Liver (tissue), 9 donors: ENCODE data around the gene CRLF3. TPM values are rescaled to one million over a fixed set of nuclear protein-coding genes. Genes with fewer than 3 reads are reported as not detected.

Experiments used
- DNase-seq: peaks from one replicate; pipeline ENCODE4 v3.0.0-alpha.2; 2017; ENCODE audit warnings: low spot score
- H3K27ac ChIP-seq, 2 donors: one replicate each; pipeline ENCODE4 v1.7.0; 2013; ENCODE audit warnings: inconsistent platforms in 2 of 2, low read length in 2 of 2, control low read depth in 1 of 2, low read depth in 1 of 2, mild to moderate bottlenecking in 1 of 2
- H3K27me3 ChIP-seq, 4 donors: one replicate each; pipeline versions ENCODE4 v1.6.1 to v1.7.0; 2013; ENCODE audit warnings: low read length in 3 of 4, inconsistent platforms in 1 of 4, mild to moderate bottlenecking in 1 of 4, moderate library complexity in 1 of 4; ENCODE audit not compliant: control insufficient read depth in 4 of 4, insufficient read depth in 4 of 4
- H3K36me3 ChIP-seq, 4 donors: one replicate each; pipeline versions ENCODE4 v1.6.1 to v1.7.0; 2013; ENCODE audit warnings: low read length in 3 of 4, mild to moderate bottlenecking in 3 of 4, low read depth in 1 of 4, moderate library complexity in 1 of 4; ENCODE audit not compliant: control insufficient read depth in 4 of 4, insufficient read depth in 3 of 4
- H3K4me1 ChIP-seq, 4 donors: one replicate each; pipeline versions ENCODE4 v1.6.1 to v1.7.0; 2013; ENCODE audit warnings: low read length in 3 of 4, mild to moderate bottlenecking in 3 of 4, moderate library complexity in 1 of 4; ENCODE audit not compliant: control insufficient read depth in 4 of 4, insufficient read depth in 4 of 4
- H3K4me3 ChIP-seq, 3 donors: one replicate each; pipeline versions ENCODE4 v1.6.1 to v1.7.0; 2013; ENCODE audit warnings: low read length in 3 of 3, control low read depth in 1 of 3, low read depth in 1 of 3, mild to moderate bottlenecking in 1 of 3
- H3K9ac ChIP-seq, 2 donors: one replicate each; pipeline ENCODE4 v1.7.0; 2013; ENCODE audit warnings: low read length in 2 of 2, mild to moderate bottlenecking in 2 of 2, moderate library complexity in 2 of 2, control low read depth in 1 of 2, low read depth in 1 of 2
- H3K9me3 ChIP-seq, 4 donors: one replicate each; pipeline versions ENCODE4 v1.6.1 to v1.7.0; 2013; ENCODE audit warnings: low read length in 3 of 4; ENCODE audit not compliant: control insufficient read depth in 4 of 4
- ATF3 ChIP-seq: IDR thresholded peaks from 2 replicates; pipeline ENCODE4 v1.6.1; 2016; ENCODE audit warnings: antibody characterized with exemption
- EGR1 ChIP-seq, 2 donors: IDR thresholded peaks; 2 replicates each; pipeline ENCODE4 v1.6.1; 2016 to 2018; ENCODE audit warnings: antibody characterized with exemption in 2 of 2, low read depth in 2 of 2
- FOXA1 ChIP-seq: IDR thresholded peaks from 2 replicates; pipeline ENCODE4 v1.6.1; 2016; ENCODE audit warnings: antibody characterized with exemption
- FOXA2 ChIP-seq: IDR thresholded peaks from 2 replicates; pipeline ENCODE4 v1.6.1; 2016; ENCODE audit warnings: antibody characterized with exemption
- GABPA ChIP-seq, 2 donors: IDR thresholded peaks in 1 of 2; conservative IDR thresholded peaks in 1 of 2; 2 replicates each; pipeline ENCODE4 v1.6.1; 2016; ENCODE audit warnings: antibody characterized with exemption in 2 of 2, mild to moderate bottlenecking in 1 of 2, moderate library complexity in 1 of 2
- HNF4A ChIP-seq, 2 donors: conservative IDR thresholded peaks; 2 replicates each; pipeline ENCODE4 v1.6.1; 2016; ENCODE audit warnings: antibody characterized with exemption in 2 of 2, mild to moderate bottlenecking in 2 of 2
- HNF4G ChIP-seq: IDR thresholded peaks from 2 replicates; pipeline ENCODE4 v1.6.1; 2016; ENCODE audit warnings: antibody characterized with exemption
- JUND ChIP-seq, 2 donors: IDR thresholded peaks; 2 replicates each; pipeline ENCODE4 v1.6.1; 2016; ENCODE audit warnings: antibody characterized with exemption in 2 of 2
- NR2F2 ChIP-seq: IDR thresholded peaks from 2 replicates; pipeline ENCODE4 v1.6.1; 2016; ENCODE audit warnings: antibody characterized with exemption
- RAD21 ChIP-seq, 2 donors: IDR thresholded peaks; 2 replicates each; pipeline ENCODE4 v1.6.1; 2016; ENCODE audit warnings: antibody characterized with exemption in 2 of 2, mild to moderate bottlenecking in 2 of 2
- REST ChIP-seq: IDR thresholded peaks from 2 replicates; pipeline ENCODE4 v1.6.1; 2016; ENCODE audit warnings: antibody characterized with exemption, mild to moderate bottlenecking
- RXRA ChIP-seq, 2 donors: IDR thresholded peaks; 2 replicates each; pipeline ENCODE4 v1.6.1; 2017 to 2018; ENCODE audit warnings: antibody characterized with exemption in 2 of 2, mild to moderate bottlenecking in 1 of 2
- SP1 ChIP-seq: IDR thresholded peaks from 2 replicates; pipeline ENCODE4 v1.6.1; 2018; ENCODE audit warnings: antibody characterized with exemption, mild to moderate bottlenecking
- TAF1 ChIP-seq: conservative IDR thresholded peaks from 2 replicates; pipeline ENCODE4 v1.6.1; 2016; ENCODE audit warnings: antibody characterized with exemption, mild to moderate bottlenecking
- YY1 ChIP-seq: IDR thresholded peaks from 2 replicates; pipeline ENCODE4 v1.6.1; 2016; ENCODE audit warnings: antibody characterized with exemption, mild to moderate bottlenecking
- whole genome bisulfite sequencing: extraction: QIAGEN DNeasy Blood & Tissue Kit; methylation state at CpG from one replicate; pipeline ENCODE4 v1.1.7; 2013; 5-methylcytosine and 5-hydroxymethylcytosine counted together
- polyA plus RNA-seq, 2 donors: library from polyadenylated mRNA; stranded (reverse) in 1 of 2; unstranded in 1 of 2; fragments of 200-250 nt in 1 of 2; fragments of >200 nt in 1 of 2; fragmentation: Nextera tagmentation in 1 of 2; extraction: Ambion mirVana in 1 of 2; gene quantifications; one replicate each; pipeline versions ENCODE4 v1.2.1 to v1.2.3, GENCODE V29; 2013 to 2015
- total RNA-seq, 2 donors: library from RNA; depleted of rRNA; stranded (reverse); fragments of >200 nt; gene quantifications; one replicate each; pipeline ENCODE4 v1.2.3, GENCODE V29; 2014
- TF ChIP-seq, protein P1 (sequence below): IDR thresholded peaks from 2 replicates; pipeline ENCODE4 v1.6.1; 2016; ENCODE audit warnings: antibody characterized with exemption
- TF ChIP-seq, protein P2 (sequence below): fragments of 150-350 bp; IDR thresholded peaks from 2 replicates; pipeline ENCODE4 v1.5.1; 2017; ENCODE audit warnings: improper control_type of control experiment, low read depth, low read length; ENCODE audit not compliant: missing input control
- TF ChIP-seq, protein P3 (sequence below): IDR thresholded peaks from 2 replicates; pipeline ENCODE4 v1.6.1; 2016; ENCODE audit warnings: antibody characterized with exemption
- donor health status: healthy.
- donor health status: healthy.
- donor health status: healthy.
- donor health status: healthy.
- donor health status: healthy.

The CRLF3 gene
- total and polyA plus RNA-seq, 4 donors = 2.4 to 26.5 (median 4.6) TPM

GRCh38 chr17:30832438-30833124 lies 8.1 kb upstream of the CRLF3 start:
- Histone ChIP-seq H3K36me3 (no peaks in the 10 kb centered on the region), H3K27ac (no peak overlapping the region), H3K4me3 (peak overlapping the region; percentile 80 to 95 (median 82)), H3K9me3 (no peaks in the 10 kb centered on the region), H3K27me3 (no peaks in the 10 kb centered on the region), H3K4me1 (peaks cover 5 to 15% (median 12%) of the 10 kb centered on the region in 4 donors), H3K9ac (peak overlapping the region; percentile 60 to 63)
- TF ChIP-seq, protein P1, sequence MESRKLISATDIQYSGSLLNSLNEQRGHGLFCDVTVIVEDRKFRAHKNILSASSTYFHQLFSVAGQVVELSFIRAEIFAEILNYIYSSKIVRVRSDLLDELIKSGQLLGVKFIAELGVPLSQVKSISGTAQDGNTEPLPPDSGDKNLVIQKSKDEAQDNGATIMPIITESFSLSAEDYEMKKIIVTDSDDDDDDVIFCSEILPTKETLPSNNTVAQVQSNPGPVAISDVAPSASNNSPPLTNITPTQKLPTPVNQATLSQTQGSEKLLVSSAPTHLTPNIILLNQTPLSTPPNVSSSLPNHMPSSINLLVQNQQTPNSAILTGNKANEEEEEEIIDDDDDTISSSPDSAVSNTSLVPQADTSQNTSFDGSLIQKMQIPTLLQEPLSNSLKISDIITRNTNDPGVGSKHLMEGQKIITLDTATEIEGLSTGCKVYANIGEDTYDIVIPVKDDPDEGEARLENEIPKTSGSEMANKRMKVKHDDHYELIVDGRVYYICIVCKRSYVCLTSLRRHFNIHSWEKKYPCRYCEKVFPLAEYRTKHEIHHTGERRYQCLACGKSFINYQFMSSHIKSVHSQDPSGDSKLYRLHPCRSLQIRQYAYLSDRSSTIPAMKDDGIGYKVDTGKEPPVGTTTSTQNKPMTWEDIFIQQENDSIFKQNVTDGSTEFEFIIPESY = no peak
- TF ChIP-seq YY1 (no peak), NR2F2 (no peak), HNF4G (no peak), ATF3 (no peak), RXRA (IDR thresholded peaks at IDR 0.05) (no peak), EGR1 (IDR thresholded peaks at IDR 0.05; ENCODE audit: low read depth in 2 of 2) (no peak), HNF4A (conservative IDR thresholded peaks at IDR 0.05) (no peak), FOXA2 (no peak), RAD21 (IDR thresholded peaks at IDR 0.05) (no peak), FOXA1 (no peak), REST (no peak), TAF1 (no peak), SP1 (no peak), JUND (IDR thresholded peaks at IDR 0.05) (no peak), GABPA (IDR thresholded peaks at IDR 0.05 in 1 of 2, conservative IDR thresholded peaks at IDR 0.05 in 1 of 2) (no peak)
- TF ChIP-seq, protein P2, sequence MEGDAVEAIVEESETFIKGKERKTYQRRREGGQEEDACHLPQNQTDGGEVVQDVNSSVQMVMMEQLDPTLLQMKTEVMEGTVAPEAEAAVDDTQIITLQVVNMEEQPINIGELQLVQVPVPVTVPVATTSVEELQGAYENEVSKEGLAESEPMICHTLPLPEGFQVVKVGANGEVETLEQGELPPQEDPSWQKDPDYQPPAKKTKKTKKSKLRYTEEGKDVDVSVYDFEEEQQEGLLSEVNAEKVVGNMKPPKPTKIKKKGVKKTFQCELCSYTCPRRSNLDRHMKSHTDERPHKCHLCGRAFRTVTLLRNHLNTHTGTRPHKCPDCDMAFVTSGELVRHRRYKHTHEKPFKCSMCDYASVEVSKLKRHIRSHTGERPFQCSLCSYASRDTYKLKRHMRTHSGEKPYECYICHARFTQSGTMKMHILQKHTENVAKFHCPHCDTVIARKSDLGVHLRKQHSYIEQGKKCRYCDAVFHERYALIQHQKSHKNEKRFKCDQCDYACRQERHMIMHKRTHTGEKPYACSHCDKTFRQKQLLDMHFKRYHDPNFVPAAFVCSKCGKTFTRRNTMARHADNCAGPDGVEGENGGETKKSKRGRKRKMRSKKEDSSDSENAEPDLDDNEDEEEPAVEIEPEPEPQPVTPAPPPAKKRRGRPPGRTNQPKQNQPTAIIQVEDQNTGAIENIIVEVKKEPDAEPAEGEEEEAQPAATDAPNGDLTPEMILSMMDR = no peak
- TF ChIP-seq, protein P3, sequence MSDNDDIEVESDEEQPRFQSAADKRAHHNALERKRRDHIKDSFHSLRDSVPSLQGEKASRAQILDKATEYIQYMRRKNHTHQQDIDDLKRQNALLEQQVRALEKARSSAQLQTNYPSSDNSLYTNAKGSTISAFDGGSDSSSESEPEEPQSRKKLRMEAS = no peak
- WGBS = 3% methylated on average over 15 of the region's 15 CpGs
- DNase-seq = no peak
